NCI-H2196 treated with DMSO at 0.1 percent for 48 hours (cell line): ENCODE results near the gene C1QTNF8.
A peak's percentile ranks its signal among the peaks of the same experiment; 100 is the strongest.

Experiments
- DNase-seq: peaks from one replicate; lab custom pipeline; 2025; ENCODE audit not compliant: unreplicated experiment; lab: John Stamatoyannopoulos, UW

Gene C1QTNF8

DNA sequence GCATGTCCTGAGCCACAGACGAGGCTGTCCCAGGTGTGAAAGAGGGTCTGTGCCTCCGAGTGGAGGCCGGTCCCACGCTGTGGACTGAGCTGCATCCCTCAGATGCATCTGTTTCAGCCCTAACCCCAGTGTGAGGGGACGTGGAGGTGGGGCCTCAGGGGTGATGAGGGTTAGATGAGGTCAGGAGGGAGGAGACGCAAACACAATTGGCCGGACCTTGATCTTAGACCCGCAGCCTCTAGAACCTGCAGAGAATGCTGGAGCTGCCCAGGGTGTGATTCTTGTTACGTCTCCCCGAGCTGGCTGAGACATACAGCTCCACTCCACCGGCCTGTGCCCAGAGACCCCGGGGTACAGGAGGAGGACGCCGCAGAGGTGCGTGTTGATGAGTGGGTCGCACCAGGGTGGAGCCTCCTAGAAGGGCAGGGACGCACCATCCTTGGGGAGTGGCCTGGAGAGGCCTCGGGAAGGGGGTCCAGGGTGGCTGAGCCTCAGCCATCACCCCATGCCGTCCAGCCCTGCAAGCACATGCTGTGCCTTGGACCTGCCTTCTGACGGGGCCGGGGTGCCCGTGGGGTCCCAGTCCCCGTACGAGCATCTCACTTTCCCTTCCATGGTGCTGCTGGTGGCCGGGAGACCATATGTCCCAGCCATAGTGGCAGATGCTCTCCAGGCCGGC is 16.6 kb upstream of the C1QTNF8 start:
- no peak for DNase-seq

DNA sequence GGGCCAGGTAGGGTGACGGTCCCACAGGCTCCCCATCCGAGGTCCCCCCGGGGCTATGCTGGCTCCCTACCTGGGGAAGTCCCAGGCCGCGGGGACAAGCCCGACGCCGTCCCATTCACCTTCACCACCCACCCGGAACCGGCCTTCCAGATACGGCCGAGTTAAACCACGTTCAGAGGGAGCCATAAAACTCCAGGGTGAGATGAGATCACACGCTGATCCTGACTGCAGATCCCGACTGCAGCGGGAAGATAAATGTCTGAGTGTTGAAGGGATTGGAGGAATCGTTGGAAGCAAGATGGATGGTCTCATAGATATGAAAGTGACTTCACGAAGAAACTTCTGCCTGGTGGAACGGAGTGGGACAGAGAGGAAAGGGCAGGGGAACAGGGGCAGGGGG is 13.6 kb upstream of the C1QTNF8 start:
- DNase-seq: no peak

DNA sequence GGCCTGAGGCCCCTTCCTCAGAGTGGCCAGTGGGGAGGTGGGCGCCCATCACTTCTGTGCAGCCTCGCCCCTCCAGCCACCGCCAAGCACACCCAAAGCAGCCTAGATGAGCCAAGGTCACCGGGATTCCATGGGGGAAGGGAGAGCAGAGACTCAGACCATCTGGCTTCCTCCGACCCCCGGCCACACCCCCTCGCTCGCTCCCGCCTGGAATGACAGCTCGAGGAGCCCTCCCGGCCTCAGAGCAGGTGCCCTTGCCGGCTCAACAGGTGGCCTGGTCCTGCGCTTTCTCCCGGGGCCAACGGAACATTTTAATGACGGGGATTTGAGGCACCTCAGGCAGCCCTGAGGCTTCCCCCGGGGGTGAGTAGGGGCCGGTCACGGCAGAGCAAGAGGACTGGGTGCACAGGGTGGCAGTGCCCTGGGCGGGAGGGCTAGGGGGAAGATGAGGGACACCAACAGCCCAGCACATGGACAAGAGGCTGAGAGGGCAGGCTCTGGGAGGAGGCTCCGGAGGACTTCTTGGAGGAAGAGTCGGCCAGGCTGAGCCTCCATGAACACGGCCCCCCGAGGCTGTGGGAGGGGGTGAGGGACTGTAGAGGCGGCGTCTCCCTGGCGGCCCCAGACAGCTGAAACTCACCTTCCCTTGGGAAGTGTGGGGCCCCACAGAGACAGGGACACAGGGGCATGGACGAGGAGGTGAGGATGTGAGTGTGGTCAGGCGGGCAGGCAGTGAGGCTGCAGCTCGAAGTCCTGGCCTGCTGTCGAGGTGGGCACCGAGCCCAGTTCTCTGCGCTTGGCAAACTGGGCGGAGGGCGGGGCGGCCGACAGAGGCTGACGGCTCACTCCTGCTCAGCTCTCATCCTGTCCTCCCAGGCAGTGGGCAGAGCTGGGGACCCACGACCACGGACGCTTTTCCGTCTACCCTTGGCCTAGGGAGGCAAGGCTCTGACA is 12.5 kb upstream of the C1QTNF8 start:
- peak; percentile 75 for DNase-seq

DNA sequence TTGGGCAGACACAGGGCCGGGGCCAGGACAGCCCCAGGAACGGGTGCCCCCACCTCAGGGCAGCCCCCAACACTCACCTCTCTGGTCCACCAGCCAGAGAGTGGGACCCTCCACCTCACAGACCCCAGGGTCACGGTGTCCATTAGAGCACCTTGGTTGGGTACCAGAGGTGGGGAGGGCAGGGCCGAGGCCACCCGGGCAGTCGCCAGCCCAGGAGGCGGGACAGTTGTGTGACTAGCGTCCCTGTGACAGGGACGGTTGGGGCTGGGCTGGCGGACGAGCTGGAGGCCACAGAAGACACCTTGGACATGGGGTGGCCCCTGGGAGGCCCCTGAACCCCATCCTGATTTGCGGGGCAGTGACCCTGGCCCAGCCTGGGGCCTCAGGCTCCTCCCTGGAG is 11.7 kb upstream of the C1QTNF8 start:
- no peak for DNase-seq

DNA sequence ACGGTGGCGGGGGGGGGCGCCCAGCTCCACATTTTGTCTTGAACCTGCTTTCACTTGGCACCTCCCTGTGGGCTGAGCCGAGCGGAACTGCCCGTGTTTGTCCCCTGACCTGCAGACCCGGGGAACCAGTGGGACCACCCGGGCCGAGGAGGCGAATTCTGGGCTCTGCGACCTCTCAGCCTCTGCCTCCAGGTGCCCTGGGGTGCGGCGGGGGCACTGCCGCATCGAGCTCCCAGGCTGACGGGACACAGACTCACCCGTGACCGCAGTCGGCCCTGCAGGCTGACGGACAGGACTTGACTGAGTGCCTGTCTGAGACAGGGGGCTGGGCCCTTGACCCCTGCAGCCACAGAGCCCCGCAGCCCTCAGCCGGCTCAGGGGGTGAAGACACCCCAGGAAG is 11.1 kb upstream of the C1QTNF8 start:
- DNase-seq: no peak

DNA sequence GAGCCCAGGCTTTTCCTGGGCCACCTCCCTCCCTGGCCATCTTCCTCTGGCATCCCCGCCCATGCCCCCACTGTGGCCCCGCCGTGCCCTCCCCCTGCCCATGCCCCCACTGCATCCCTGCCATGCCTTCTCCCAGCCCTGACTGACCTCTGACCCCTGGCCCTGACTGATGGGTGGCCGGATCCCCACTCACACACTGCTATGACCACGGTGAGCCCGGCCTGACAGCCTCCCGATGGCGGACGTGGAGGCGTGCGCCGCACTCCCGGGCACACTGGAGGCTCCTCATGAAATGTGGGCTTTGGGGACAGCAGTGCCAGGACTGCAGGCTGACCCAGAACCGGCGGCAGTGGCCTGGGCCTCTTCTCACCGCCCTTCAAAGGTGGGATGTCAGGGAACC is 10.6 kb upstream of the C1QTNF8 start:
- DNase-seq: no peak

DNA sequence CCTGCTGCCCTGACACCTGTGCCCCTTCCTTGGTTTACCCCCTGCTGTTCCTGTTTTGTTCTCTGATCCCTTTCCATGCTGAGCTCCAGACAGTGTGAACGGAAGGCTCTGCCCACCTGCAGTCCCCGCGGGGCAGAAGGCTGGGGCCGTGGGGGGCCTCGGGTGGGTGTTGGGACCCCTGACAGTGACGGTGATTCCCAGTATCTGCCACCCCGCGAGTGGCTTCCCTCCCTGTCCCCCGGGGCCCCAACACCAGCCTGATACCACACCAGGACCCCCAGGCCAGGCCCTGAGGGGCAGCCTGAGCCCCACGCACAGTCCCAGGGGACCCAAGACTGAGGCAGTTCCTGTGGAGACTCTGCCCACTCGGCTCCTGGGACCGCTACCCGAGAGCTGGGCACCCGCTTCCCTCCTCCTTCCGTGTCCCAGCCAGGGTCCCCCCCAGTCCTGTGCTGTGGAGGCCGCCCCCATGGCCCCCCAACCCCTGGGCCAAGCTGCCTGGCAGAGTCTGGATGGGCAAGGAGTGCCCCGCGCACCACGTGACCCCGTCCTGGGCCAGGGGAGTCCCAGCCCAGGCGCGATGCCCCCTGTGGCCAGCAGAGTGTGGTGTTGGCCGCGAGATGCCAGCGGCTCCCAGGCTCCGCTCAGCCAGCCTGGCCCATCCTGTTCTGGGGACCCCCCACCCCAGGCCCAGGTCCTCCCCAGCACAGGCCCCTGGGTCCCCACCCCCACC is 10.0 kb upstream of the C1QTNF8 start:
- peak; percentile 46 for DNase-seq

DNA sequence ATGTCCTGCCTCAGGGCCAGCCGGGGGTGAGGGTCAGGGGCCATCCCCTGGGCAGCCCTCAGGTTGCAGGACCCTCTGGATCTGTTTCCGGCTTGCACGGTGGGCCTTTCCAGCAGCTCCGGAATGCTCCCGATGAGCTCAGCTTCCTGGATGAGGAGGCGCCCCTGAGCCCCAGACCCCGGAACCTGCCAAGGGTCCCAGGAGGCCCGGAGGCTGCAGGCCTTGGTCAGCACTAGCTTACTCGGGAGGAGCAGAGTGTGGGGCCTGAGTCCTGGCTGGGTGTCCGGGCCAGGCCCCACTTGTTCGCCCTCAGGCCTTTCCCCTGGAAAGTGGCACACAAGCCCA is 7.6 kb upstream of the C1QTNF8 start:
- DNase-seq: no peak

DNA sequence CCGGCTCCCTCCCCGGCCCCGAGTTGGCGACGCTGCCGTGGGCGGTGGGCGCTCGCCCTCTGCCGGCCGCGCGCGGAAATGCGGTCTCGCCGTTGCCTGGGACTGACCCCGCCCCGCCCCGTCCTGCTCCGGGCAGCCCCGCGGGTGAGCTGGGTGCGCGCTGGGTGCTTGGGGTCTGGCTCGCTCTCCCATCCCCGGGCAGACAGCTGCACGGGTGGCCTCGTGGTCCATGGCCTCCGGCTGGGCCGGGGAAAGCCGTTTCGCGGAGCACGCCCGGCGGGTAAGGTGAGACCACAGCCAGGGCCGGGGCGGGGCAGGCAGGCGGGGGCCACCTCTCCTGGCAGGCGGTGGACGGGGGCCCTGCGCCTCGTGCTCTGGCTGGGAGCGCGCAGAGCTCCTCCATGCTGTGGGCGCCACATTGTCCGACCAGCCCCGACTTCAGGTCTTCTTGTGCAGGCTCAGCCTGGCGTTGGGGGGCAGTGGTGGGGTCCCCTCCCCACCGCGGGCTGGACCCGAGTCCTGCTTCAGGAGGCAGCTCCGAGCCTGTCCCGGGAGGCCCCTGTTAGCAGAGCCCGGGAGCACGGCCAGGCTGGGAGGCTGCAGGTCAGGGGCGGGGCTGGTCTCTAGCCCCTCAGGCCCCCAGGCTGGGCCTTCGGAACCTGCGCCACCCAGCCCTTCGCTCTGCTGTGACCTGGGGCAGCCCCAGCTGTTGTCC is 7.0 kb upstream of the C1QTNF8 start:
- DNase-seq: peak; percentile 44

DNA sequence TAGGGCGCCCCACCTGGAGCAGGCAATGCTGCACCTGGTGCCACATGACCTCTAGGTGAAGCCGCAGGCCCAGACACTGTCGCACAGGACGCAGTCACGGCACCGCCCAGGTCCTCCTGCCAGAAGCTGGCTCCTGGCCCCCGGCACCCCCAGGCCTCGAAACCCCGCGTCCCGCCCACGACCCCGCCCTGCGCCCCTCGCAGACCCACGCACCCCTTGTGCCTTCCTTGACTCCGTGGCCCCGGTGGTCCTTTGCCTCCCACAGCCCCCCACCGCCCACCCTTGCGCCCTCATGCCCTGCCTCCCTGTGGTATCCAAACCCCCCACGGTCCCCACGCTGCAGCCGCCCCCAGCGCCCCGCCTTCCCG is 6.3 kb upstream of the C1QTNF8 start:
- no peak for DNase-seq

DNA sequence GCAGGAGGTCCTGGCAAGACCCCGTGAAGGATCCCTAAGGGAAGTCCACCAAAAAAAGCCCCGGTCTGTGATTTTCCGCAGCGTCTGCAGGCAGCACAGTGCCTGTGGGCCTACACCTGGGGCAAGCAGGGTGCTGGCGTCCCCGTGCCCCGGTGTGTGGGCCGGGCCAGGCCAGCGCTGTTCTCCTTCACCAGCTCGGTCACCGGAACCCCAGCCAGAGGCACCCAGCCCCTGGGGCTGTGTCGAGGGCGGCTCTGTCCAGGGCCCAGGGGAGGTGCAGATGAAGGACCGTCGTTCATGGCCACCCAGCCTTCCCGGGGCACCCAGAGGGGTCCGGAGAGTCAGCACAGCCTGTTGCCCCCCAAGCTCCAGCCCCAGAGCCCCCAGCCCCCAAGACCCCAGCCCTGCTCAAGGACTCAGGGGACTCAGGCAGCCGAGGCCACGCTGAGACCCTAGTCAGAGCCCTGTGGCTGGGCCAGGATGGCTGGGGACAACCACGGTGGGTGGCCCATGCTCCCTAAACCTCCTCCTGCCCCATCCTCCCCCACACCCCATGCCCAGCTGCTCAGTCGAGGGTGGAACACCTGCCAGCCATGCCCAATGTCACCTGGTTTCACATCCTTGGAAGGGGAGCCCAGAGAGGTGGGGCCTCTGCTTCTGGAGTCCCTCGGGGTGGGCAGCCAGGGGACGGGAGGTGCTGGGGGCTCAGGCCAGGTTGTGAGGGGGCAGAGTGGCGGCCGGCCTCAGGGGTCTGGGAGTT is 5.7 kb upstream of the C1QTNF8 start:
- peak; percentile 15 for DNase-seq

DNA sequence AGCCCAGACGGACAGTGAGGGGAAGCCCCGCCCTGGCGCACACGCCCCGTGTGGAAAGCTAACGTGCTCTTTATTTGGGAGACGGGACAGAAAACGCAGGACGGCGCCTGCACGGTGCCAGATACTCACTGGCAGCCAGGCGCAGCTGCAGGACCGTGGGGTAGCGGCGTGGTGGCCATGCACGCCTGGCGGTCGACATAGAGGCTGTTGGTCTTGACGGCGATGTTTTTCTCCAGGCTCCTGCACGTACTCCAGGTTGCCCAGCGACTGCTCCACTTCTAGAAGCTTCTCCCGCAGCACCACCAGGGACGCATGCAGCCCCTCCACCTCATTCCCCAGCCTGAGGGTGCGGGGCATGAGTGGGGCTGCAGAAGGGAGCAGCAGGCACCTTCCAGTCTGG is 5.1 kb upstream of the C1QTNF8 start:
- no peak for DNase-seq

DNA sequence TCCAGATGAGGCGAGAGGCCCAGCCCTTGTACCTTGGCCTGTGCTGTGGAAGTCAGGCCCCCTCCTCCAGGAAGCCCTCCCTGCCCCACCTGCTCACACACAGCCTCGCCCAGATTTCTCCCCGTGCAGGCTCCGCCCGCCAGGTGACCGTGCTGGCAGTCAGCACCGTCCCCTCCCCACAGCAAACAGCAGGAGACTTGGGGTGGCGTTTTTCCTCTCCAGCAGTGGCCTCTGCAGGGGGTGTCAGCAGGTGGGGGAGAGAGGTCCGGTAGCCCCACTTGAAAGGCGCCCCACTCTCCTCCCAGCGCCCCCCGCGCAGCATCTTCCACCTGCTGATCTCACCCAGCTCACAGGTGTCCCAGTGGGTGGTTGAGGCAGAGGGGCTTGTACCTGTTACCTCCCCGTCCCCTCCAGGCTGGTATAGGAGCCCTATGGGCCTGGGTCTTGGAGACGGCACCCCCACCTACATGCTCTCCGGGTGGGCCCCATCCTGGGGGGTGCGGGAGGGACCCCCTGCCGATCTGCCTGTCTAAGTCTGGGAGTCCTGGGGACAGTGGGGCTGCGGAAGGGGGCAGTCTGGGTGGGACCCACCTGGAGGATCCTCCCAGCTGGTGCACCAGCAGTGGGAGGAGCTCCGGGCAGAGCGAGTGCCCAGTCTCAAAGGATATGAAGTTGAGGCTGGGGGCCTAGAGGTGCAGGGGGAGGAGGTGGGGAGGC is 4.2 kb upstream of the C1QTNF8 start:
- no peak for DNase-seq

DNA sequence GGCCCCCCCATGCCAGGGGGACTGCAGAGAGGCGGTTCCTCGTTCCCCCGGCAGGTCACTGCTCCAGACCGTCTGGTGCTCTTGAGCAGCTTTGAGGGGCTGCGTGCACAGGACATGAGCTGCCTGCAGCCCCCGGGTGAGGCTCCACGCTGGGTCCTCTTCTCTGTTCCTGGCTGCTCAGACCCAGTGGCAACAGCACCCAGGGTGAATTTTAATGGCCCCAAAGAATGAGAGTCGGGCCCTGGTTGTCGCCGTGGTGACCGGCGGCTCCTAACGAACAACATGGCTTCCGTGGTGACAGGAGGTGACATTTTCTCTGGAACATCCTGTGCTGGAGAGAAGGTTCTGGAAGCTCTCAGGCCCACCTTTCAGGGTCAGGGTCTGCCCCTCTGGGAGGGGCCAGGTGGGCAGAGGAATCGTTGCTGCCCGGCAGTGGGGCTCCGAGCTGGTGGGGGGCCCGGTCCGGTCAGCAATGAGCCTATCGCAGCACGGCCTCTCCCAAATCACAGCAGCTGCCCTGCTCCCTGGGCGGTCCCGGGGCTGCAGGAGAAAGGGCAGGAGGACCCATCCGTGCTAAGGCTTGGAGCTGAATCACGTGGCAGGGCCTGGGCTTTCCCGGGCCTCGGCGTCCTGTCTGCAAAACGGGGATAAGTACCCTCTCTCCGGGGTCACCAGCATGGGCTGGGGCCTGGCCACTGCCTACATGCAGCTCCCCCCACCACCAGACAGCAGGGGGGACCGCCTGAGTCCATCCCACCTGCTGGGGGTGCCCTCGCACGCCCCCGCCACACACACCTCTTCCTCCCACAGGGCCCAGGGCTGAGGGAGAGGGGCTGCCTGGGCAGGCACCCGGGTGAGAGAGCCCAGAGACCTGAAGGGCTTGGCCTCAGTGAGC is 3.4 kb upstream of the C1QTNF8 start:
- no peak for DNase-seq

DNA sequence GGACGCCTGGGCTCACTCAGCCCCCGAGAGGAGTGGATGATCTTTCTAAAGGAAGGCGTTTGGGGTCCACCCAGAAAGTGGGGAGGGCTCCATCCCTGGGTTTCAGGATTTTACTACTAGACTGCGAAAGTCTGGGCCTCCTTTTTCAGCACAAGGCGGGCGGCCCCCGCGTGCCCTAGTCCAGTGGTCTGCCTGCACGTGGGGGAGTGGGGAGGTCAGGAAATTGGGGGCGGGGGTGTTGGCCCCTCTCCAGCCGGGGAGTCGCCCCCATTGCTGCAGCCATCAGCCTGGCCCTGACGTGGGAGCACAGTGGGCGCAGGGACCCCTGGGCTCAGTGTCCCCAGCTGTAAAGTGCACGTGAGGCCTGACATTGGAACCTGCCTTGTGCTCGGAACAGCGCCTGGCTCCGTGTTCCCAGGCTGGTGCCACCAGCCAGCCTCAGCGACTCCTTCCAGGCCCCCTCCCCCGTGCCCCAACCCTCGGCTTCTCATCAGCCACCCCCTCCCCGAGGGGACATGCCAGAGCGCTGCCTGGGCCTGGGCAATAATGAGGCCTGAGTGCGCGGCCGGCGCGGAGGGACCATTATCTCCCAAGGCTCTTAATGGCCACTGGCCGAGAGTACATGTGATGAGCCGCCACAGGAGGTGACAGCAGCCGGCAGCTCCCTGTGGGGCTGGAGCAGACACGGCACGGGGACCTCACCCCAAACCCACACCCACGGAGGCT is 2.4 kb upstream of the C1QTNF8 start:
- no peak for DNase-seq

DNA sequence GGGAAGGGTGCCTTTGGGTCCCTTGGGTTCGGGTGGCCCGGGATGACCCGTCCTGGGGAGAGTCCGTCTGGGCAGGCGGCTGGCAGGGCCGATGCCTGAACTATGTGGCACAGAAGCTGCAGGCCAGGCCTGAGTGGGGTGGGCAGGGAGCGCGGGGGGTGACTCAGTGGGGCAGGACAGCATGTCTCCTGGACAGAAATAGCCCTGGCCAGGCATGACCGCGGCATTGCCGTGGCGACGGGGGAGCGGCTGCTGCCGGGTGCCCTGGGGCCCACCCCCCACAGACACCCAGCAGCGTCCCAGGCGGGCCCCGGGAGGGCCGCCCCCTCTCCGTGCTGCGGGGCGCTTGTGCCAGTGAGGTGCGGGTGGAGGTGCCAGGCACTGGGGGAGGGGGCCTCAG is 1.8 kb upstream of the C1QTNF8 start:
- no peak for DNase-seq

DNA sequence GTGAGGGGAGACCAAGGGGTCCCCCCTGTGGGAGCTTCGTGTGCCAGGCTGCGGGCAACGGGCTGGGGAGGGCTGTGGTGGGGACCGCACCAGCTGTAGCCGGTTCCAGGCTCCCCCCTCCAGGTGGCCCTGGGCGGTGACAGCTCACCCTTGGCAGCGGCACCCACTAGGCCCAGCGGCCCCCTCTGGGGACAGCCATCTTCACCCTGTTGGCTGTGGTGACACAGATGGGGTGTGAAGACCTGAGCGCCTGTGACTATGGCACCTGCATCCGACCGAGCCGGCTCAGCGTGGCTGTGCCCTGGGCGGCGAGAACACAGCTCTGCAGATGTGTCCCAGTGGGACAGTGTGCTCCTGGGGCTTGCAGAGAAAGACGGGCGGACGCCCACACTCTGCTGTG is 1.1 kb upstream of the C1QTNF8 start:
- DNase-seq: no peak

DNA sequence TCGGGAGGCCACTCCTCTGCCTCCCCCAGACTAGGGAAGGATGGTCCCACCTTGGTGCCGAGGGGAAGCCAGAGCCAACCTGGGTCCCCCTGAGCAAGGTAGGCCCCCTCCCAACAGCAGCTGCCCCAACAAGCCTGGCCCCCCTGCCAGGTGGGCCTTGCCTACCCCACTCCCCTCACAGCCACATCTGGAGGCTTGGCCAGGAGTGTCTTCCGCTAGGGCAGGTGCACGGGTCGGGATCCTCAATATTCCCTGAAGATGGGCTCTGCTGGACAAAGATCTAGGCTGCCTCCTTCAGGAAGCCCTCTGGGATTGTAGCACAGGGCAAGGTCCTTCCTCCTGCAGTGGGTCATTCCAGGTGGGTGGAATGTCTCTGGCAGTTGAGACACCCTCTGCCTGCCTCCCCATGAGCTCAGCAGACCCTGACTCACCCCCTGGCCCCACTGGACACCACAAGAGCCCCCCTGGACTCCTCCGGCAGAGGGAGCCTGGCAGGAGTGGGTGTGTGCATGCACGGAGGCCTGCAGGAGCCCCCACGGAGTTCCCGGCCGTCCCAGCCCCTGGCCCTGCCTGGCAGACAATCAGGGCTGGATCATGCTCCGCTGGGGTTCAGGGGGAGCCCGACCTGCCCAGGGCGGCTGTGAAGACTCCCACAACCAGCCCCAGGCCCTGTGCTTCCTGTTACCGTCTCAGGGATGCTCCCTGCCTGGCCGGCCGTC is 435 bp downstream of the C1QTNF8 start:
- DNase-seq: no peak
